ENCODE results near the gene PARD3. TPM values are rescaled to one million over a fixed set of nuclear protein-coding genes. Genes with fewer than 3 reads are reported as not detected.

The PARD3 gene
- 100 to 1,000 TPM; 115 to 226 (median 141) TPM for total RNA-seq

DNA sequence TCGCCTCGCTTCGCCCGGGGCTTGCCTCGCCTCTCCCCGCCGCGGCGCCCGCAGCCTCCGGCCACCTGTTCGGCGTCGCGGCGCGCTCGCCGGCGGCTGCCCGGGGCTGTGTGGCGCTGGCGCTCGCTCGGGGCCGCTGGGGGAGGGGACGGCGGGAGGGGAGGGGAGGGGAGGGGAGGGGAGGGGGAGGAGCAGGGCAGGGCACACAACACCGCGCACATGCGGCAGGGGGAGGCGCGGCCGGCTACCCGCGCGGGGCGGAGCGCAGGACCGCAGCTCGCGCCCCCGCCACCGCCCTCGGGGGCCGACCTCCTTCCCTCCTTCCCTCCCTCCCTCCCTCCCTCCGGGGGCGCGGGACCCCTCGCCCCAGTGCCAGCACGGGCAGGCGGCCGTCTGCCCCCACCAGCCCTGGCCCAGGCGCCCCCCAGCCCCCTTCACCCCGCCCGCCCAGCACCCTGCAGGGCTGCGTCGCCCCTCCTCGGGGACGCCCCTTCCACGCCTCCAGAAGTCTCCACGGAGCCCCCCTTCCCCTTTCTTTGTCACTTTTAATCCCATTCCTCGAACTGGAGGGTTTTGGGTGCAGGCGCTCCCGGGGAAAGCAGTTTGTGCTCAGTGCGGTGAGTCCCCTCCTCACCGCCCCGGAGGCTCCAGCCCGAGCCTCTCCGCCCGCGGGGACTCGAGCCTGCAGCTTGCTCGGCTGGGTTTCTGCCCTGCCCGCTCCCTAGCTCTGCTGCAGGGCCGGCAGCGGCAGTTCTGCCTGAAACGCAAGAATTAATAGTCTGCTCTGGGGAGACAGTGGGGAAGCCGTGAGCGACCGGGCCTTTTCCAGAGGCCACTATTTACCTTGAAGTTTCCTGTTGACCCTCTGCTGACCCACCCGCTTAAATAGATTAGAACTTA lies at the start of gene PARD3:
Gene PARD3, minus strand, starts transcription at position 112 of the 900 bp plus-strand sequence. CDS start 301 bp downstream, outside the sequence.
- Histone ChIP-seq H3K4me3 (peak within 1 kb of the TSS; percentile 91), H3K4me1 (peaks cover 44% of the 10 kb centered on the region), H3K27me3 (no peaks in the 10 kb centered on the region), H3K27ac (peak within 1 kb of the TSS; percentile 93), H3K9me3 (no peaks in the 10 kb centered on the region), H3K36me3 (no peaks in the 10 kb centered on the region)
- DNase-seq (ENCODE audit: low spot score in 2 of 2): peak; percentile 70 to 82
- 2% methylated on average over 19 of the region's 82 CpGs for WGBS
- TF ChIP-seq POLR2AphosphoS5 (IDR thresholded peaks at IDR 0.05) (no peak), CTCF (IDR thresholded peaks at IDR 0.05) (no peak), POLR2A (IDR thresholded peaks at IDR 0.05) (no peak), EP300 (IDR thresholded peaks at IDR 0.05) (no peak)

GRCh38 chr10:34864149-34865067 lies 49.3 kb upstream of the PARD3 start:
- Histone ChIP-seq H3K27me3 (no peaks in the 10 kb centered on the region), H3K27ac (no peak overlapping the region), H3K36me3 (no peaks in the 10 kb centered on the region), H3K4me1 (peaks cover 27% of the 10 kb centered on the region), H3K9me3 (no peaks in the 10 kb centered on the region), H3K4me3 (no peak overlapping the region)
- DNase-seq (ENCODE audit: low spot score in 2 of 2): no peak
- TF ChIP-seq EP300 (IDR thresholded peaks at IDR 0.05) (no peak), POLR2A (IDR thresholded peaks at IDR 0.05) (no peak), POLR2AphosphoS5 (IDR thresholded peaks at IDR 0.05) (no peak), CTCF (IDR thresholded peaks at IDR 0.05) (no peak)
- WGBS: 40% methylated on average over 12 of the region's 12 CpGs

DNA sequence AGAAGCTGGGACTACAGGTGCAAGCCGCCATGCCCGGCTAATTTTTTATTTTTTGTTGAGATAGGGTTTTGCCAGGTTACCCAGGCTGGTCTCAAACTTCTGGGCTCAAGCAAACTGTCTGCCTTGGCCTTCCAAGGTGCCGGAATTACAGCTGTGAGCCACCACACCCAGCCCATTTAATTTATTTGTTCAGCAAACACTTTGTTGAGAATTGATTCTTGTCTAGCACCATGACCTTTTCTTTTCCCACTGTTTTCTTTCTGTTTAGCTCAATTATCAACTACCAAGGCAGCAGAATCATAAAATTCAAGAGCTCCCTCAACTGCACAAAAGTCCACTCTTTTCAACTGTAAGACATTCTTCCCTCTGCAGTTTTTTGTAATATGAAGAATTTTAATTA lies 47.8 kb upstream of the PARD3 start:
- Histone ChIP-seq H3K4me3 (no peak overlapping the region), H3K27me3 (no peaks in the 10 kb centered on the region), H3K27ac (no peak overlapping the region), H3K4me1 (peaks cover 27% of the 10 kb centered on the region), H3K36me3 (no peaks in the 10 kb centered on the region), H3K9me3 (no peaks in the 10 kb centered on the region)
- TF ChIP-seq EP300 (IDR thresholded peaks at IDR 0.05) (no peak), POLR2AphosphoS5 (IDR thresholded peaks at IDR 0.05) (no peak), CTCF (IDR thresholded peaks at IDR 0.05) (no peak), POLR2A (IDR thresholded peaks at IDR 0.05) (no peak)
- 69% methylated on average over 3 of the region's 3 CpGs for WGBS
- DNase-seq (ENCODE audit: low spot score in 2 of 2): no peak

DNA sequence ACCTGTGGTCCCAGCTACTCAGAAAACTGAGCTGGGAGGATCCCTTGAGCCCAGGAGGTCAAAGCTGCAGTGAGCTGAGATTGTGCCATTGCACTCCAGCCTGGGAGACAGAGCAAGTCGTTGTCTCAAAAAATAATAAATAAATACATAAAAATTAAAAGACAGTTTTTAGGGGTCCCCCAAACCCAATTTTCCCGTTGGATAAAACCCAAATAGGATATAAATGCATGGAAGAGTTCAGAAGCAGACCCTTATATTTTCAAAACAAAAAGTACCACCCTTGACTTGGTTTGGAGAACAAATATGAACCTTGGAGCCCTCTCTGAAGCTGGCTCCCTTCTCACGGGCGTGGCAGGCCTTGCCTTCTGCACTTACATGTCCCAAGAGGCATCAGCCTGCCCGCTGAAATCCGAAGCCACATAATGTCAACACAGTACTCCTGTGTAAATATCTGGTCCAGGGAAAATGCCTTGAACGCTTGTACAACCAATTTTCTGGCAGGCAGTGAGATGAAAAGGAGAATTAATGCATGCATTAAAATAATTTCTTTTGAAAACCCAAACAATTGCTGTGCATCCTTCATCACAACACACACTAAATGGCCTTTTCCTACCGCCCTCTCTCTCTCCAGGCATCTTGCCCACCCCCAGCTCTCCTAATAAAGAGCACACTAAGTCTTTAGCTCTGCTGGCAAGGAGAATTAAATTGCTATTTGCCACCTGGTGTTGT lies 46.4 kb upstream of the PARD3 start:
- 30% methylated on average over 8 of the region's 8 CpGs for WGBS
- H3K27ac ChIP-seq: no peak overlapping the region

More for the DNA sequence above, 46.4 kb upstream of the PARD3 start:
- Histone ChIP-seq H3K4me3 (no peak overlapping the region), H3K9me3 (no peaks in the 10 kb centered on the region), H3K4me1 (peaks cover 27% of the 10 kb centered on the region), H3K27me3 (no peaks in the 10 kb centered on the region), H3K36me3 (no peaks in the 10 kb centered on the region)
- DNase-seq (ENCODE audit: low spot score in 2 of 2): peak in 1 of 2 donors; percentile 64
- no peak for TF ChIP-seq POLR2A (IDR thresholded peaks at IDR 0.05)
- TF ChIP-seq POLR2AphosphoS5 (IDR thresholded peaks at IDR 0.05): no peak
- TF ChIP-seq EP300 (IDR thresholded peaks at IDR 0.05): no peak
- no peak for TF ChIP-seq CTCF (IDR thresholded peaks at IDR 0.05)
